Lung (tissue), 12 donors: ENCODE measurements around the gene C7orf25. TPM values are rescaled to one million over a fixed set of nuclear protein-coding genes. Genes with fewer than 3 reads are reported as not detected.
A peak's percentile ranks its signal among the peaks of the same experiment; 100 is the strongest.

ENCODE experiments used
- ATAC-seq: fragments of 200-7000 bp; cut with Tn5 transposase; one replicate; pipeline ENCODE4 v1.9.1; 2020; ENCODE audit warnings: moderate number of reproducible peaks; ENCODE audit not compliant: insufficient read depth, low FRiP score
- DNase-seq, 3 donors: peaks; one replicate each; pipeline ENCODE4 v3.0.0-alpha.2; 2013 to 2017
- H3K27ac ChIP-seq, 2 donors: one replicate each; pipeline ENCODE4 v1.5.1; 2013; ENCODE audit warnings: mild to moderate bottlenecking in 2 of 2, moderate library complexity in 2 of 2, control low read depth in 1 of 2, inconsistent platforms in 1 of 2, low read depth in 1 of 2, low read length in 1 of 2
- H3K27me3 ChIP-seq, 3 donors: one replicate each; pipeline ENCODE4 v1.5.1; 2013; ENCODE audit warnings: low read length in 2 of 3; ENCODE audit not compliant: control insufficient read depth in 3 of 3, insufficient read depth in 3 of 3
- H3K36me3 ChIP-seq, 4 donors: one replicate each; pipeline ENCODE4 v1.5.1; 2013; ENCODE audit warnings: low read length in 4 of 4, mild to moderate bottlenecking in 1 of 4, moderate library complexity in 1 of 4; ENCODE audit not compliant: control insufficient read depth in 4 of 4, insufficient read depth in 4 of 4
- H3K4me1 ChIP-seq, 5 donors: one replicate each; pipeline ENCODE4 v1.5.1; 2013; ENCODE audit warnings: low read length in 5 of 5, mild to moderate bottlenecking in 2 of 5, moderate library complexity in 1 of 5; ENCODE audit not compliant: control insufficient read depth in 5 of 5, insufficient read depth in 5 of 5
- H3K4me3 ChIP-seq: one replicate; pipeline ENCODE4 v1.5.1; 2013; ENCODE audit warnings: mild to moderate bottlenecking, control low read depth, moderate library complexity
- H3K9ac ChIP-seq, 2 donors: one replicate each; pipeline ENCODE4 v1.5.1; 2013; ENCODE audit warnings: low read length in 2 of 2, control low read depth in 1 of 2; ENCODE audit not compliant: insufficient read depth in 1 of 2
- H3K9me3 ChIP-seq, 4 donors: one replicate each; pipeline ENCODE4 v1.5.1; 2013; ENCODE audit warnings: low read length in 3 of 4, mild to moderate bottlenecking in 1 of 4, moderate library complexity in 1 of 4; ENCODE audit not compliant: control insufficient read depth in 4 of 4, insufficient read depth in 3 of 4
- WGBS, 2 donors: extraction: QIAGEN DNeasy Blood & Tissue Kit; methylation state at CpG; one replicate each; pipeline ENCODE4 v1.1.7; 2013; 5-methylcytosine and 5-hydroxymethylcytosine counted together
- polyA plus RNA-seq, 2 donors: library from polyadenylated mRNA; stranded (reverse); fragments of 200-250 nt; gene quantifications; one replicate each; pipeline ENCODE4 v1.2.1, GENCODE V29; 2013
- total RNA-seq, 2 donors: library from RNA; depleted of rRNA in 1 of 2; stranded (reverse); fragments of >200 nt in 1 of 2; gene quantifications; one replicate each; pipeline ENCODE4 v1.2.1, GENCODE V29; 2014 to 2021
- TF ChIP-seq, protein P1 (sequence below): IDR thresholded peaks from 2 replicates; pipeline ENCODE4 v1.5.1; 2012; ENCODE audit warnings: mild to moderate bottlenecking; ENCODE audit errors: control extremely low read depth, extremely low read depth
- donor health status: control.
- donor health status: control.
- donor health status: Bipolar disorder and iron deficiency.
- donor health status: healthy.
- donor health status: DM: yes; HTN: yes; CAD: no.

C7orf25 gene
- total and polyA plus RNA-seq, 4 donors, result 5.6 to 10.2 (median 6.2) TPM

DNA sequence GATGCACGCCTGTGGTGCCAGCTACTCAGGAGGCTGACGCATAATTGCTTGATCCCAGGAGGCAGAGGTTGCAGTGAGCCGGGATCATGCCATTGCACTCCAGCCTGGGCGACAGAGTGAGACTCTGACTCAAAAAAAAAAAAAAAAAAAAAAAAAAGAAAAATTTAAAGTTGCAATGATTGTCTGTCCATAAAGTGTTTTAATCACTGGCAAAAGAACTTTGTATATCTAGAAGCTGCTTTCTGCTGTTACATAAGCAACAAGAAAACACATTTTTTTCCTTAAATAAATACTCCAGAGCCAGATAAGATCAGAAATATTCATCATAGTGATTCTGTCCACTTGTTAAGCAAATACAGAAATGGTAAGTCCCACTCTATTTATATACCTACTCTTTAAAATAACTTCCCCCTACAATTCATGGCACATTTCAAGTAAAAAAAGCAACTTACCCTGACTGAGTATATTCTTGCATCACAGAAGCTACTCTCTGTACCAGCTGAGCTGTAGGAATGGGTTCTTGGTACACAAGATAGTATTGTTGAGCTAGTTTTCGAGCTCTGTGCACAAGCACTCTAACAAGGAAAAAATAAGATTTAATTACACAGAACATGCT is 12.5 kb upstream of the C7orf25 start:
- Histone ChIP-seq H3K27ac (no peak overlapping the region), H3K9ac (no peak overlapping the region), H3K4me3 (no peak overlapping the region), H3K4me1 (peaks cover 0 to under 1% (median 0%) of the 10 kb centered on the region in 5 donors), H3K9me3 (no peaks in the 10 kb centered on the region), H3K27me3 (no peaks in the 10 kb centered on the region), H3K36me3 (peaks cover 10 to 48% (median 28%) of the 10 kb centered on the region in 4 donors)
- WGBS, 2 donors, result 86 to 100% methylated on average over 4 to 5 of the region's 5 CpGs
- TF ChIP-seq, protein P1, sequence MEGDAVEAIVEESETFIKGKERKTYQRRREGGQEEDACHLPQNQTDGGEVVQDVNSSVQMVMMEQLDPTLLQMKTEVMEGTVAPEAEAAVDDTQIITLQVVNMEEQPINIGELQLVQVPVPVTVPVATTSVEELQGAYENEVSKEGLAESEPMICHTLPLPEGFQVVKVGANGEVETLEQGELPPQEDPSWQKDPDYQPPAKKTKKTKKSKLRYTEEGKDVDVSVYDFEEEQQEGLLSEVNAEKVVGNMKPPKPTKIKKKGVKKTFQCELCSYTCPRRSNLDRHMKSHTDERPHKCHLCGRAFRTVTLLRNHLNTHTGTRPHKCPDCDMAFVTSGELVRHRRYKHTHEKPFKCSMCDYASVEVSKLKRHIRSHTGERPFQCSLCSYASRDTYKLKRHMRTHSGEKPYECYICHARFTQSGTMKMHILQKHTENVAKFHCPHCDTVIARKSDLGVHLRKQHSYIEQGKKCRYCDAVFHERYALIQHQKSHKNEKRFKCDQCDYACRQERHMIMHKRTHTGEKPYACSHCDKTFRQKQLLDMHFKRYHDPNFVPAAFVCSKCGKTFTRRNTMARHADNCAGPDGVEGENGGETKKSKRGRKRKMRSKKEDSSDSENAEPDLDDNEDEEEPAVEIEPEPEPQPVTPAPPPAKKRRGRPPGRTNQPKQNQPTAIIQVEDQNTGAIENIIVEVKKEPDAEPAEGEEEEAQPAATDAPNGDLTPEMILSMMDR, result no peak
- no peak for DNase-seq
- no peak for ATAC-seq

DNA sequence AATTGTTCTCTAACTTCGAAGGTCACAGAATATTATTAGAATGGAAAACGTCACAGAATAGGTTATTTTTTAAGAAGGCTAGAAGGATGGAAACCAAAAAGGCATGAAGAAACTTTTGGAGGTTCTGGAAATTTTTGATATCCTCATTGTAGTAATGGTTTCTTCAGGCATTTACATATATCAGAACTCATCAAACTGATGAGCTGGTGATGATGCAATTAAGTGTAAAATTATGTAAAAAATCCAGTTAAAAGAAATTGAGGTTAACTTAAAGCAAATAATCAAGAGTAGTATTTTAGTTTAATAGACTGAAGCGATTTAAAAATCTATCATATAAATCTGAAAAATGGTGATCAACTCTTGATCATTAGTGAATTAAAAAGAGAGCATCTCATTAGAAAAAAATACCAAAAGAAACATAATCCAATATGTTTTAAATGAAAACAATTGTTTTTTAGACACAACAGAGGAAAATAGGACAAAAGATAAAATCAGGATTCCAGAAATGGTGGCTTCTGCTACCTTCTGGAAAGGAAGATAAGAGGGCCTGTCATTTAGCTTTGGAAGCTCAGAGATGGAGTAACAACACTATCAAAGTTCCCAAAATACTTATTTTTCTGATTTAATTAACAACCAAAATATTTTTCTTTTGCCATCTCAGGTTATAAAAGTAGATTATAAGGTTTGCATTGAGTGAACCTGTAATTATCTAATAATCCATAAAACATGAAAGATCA is 10.3 kb upstream of the C7orf25 start:
- Histone ChIP-seq H3K9me3 (no peaks in the 10 kb centered on the region), H3K4me1 (no peaks in the 10 kb centered on the region), H3K27ac (no peak overlapping the region), H3K27me3 (no peaks in the 10 kb centered on the region), H3K4me3 (no peak overlapping the region), H3K36me3 (peaks cover 13 to 49% (median 34%) of the 10 kb centered on the region in 4 donors), H3K9ac (no peak overlapping the region)
- DNase-seq (no peak), ATAC-seq (no peak)
- 95% methylated on average over 3 of the region's 3 CpGs for WGBS, 2 donors
- TF ChIP-seq, protein P1, result no peak

DNA sequence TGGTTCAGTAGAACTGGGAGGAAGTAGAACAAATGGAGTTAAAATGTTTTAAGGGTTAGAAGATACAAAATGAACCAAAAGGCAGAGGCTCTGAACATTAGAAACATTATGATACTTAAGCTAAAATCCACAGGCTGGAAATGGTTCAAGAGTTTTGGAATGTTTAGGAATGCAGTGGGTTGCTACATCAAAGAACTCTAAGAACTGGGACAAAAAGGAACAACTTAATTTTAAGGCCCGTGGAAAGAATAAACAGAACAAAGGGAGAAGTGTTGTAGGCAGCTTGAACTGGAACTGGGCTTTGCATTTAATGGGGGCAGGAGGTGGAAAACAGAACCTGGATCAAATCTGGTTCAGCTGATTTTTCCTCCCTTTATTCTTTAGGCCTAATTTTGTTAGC is 3.5 kb upstream of the C7orf25 start:
- H3K9me3 ChIP-seq, result no peaks in the 10 kb centered on the region
- no peaks in the 10 kb centered on the region for H3K27me3 ChIP-seq
- H3K27ac ChIP-seq, result no peak overlapping the region
- peaks cover 0 to 14% (median 11%) of the 10 kb centered on the region in 5 donors for H3K4me1 ChIP-seq
- ATAC-seq, result no peak
- TF ChIP-seq, protein P1, result no peak
- DNase-seq, result peak in 1 of 3 donors; percentile 13
- H3K4me3 ChIP-seq, result no peak overlapping the region
- no peak overlapping the region for H3K9ac ChIP-seq
- WGBS, 2 donors, result 43 to 52% methylated on average over 1 of the region's 1 CpG
- H3K36me3 ChIP-seq, result peaks cover 9 to 22% (median 21%) of the 10 kb centered on the region in 4 donors
